Measurements from ENCODE around the gene ZFR.
"Not testable (repeated sequence)": the region's sequence is repeated elsewhere in the genome, so short reads cannot be mapped to it uniquely, and the experiment has no call there.

Gene ZFR

DNA sequence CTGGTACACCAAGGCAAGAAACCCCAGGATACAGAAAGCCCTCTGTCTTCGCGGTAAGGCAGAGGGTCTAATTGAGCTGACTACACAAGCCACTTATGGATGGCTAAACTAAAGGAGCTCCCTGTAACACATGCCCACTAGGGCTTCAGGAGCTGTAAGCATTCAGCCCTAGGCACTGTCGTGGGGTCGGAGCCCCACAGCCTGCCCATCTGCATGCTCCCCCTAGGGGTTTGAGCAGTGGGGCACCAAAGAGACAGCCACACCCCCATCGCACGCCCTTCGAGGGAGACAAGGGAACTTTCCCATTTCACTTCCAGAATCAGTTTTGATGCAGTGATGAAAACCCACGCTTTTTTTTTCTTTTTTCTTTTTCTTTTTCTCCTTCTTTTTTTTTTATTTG lies 120.8 kb downstream of the ZFR start:
- no peak for DNase-seq (ENCODE audit: low read depth)
- TF ChIP-seq, protein P1, sequence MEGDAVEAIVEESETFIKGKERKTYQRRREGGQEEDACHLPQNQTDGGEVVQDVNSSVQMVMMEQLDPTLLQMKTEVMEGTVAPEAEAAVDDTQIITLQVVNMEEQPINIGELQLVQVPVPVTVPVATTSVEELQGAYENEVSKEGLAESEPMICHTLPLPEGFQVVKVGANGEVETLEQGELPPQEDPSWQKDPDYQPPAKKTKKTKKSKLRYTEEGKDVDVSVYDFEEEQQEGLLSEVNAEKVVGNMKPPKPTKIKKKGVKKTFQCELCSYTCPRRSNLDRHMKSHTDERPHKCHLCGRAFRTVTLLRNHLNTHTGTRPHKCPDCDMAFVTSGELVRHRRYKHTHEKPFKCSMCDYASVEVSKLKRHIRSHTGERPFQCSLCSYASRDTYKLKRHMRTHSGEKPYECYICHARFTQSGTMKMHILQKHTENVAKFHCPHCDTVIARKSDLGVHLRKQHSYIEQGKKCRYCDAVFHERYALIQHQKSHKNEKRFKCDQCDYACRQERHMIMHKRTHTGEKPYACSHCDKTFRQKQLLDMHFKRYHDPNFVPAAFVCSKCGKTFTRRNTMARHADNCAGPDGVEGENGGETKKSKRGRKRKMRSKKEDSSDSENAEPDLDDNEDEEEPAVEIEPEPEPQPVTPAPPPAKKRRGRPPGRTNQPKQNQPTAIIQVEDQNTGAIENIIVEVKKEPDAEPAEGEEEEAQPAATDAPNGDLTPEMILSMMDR (conservative IDR thresholded peaks at IDR 0.05; ENCODE audit: low read depth, low read length) = no peak
- H3K4me3 ChIP-seq (ENCODE audit: low read length) = no peak overlapping the region

DNA sequence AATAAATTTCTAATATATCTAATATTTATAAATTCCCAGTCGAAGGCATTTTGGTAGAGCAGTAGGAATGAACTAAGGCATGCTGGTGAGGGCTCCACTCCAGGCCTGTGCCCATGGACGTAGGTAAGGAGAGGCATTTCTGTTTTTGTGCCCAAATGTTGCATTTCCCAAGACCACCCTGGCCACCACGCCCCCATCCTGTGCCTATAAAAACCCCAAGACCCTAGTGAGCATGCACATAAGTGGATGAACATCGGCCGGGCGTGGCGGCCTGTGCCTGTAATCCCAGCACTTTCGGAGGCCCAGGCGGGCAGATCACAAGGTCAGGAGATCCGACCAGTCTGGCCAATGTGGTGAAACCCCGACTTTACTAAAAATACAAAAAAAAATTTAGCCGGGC lies 121.7 kb downstream of the ZFR start:
- H3K4me3 ChIP-seq (ENCODE audit: low read length) = no peak overlapping the region
- TF ChIP-seq, protein P1 (conservative IDR thresholded peaks at IDR 0.05; ENCODE audit: low read depth, low read length) = no peak
- no peak for DNase-seq (ENCODE audit: low read depth)

DNA sequence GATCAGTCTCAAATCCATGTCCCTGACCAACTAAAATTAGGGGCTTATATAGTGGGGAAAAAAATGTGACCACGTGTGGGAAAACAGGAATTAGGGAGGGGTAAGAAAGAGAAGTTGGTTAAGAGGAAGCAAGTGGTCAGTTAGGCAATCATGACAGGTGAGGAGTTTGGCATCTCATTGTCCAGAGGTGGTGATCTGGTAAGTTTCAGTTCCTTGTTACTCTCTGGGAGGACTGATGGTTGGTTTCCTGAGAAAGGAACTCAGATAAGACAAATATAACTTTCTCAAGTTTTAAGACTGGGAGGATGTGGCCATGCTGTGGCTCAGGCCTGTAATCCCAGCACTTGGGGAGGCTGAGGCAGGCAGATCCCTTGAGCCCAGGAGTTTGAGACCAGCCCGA lies 122.8 kb downstream of the ZFR start:
- not testable (repeated sequence) for DNase-seq (ENCODE audit: low read depth); H3K4me3 ChIP-seq (ENCODE audit: low read length)

DNA sequence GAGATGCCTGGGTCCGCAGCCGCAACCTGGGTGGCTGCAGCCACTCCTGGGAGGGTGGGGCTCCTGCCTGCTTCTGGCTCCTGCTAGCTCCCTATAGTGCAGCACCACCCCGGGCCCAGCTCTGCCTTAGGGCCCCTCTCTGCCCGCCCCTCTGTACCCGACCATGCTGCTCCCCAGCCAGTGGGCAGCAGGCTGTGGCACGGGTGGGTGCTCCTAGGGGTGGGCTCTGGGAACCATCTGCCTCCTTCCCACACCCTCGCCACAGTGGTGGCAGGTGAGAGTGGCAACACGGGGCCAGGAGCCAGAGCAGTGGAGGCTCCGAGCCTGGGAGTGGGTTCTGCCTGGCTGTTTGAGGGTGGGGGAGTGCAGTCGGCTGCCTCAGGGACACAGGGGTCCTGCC lies 124.0 kb downstream of the ZFR start:
- TF ChIP-seq, protein P1 (conservative IDR thresholded peaks at IDR 0.05; ENCODE audit: low read depth, low read length) = no peak
- no peak overlapping the region for H3K4me3 ChIP-seq (ENCODE audit: low read length)
- no peak for DNase-seq (ENCODE audit: low read depth)

DNA sequence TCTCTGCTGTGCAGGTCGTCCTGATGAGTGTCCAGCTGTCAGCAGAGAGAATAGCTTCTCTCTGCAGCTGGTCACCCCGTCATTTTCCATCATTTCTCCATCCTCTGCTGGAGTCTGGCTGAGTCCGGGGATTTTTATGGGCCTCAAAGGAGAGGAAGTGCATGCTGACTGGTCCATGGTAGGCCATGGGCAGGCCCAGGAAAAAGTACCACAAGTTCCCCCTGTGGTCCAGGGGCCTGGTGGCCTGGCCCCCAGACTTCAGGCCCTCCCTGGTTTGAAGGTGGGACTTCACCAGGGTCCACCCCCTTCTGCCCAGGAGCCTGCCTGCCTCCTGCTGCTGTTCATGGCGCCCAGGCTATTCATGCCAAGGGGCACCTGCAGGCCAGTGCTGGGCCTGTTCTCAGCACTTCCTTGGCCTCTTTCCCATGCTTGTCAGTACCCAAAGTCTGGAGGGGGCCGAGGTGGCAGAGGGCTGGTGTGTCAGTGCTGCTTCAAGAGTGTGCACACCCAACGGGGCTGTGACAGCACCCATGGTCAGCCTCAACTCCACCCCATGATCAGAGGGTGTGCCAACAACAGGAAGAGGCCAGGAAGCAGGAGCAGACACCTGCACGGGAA lies 124.5 kb downstream of the ZFR start:
- no peak for DNase-seq (ENCODE audit: low read depth)
- H3K4me3 ChIP-seq (ENCODE audit: low read length) = no peak overlapping the region
- TF ChIP-seq, protein P1 (conservative IDR thresholded peaks at IDR 0.05; ENCODE audit: low read depth, low read length) = no peak

DNA sequence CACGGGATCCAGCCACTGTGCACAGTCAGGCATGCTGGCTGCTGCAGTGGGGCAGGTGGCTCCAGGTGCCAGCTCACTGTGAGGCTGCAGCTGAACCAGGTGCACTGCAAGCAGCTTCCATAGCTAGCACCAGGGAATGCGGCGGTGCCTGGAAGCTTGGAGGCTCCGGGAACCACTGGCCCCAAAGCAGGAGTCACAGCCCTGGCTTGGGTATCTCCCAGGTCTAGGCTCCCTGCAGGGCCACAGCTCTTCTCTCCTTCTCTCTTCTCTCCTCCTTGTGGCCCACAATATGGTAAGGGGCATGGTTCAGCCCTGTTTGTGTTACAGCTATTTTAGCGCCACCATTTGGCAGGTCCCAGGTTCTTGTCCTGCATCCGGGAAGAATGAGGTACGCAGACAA lies 125.1 kb downstream of the ZFR start:
- no peak overlapping the region for H3K4me3 ChIP-seq (ENCODE audit: low read length)
- TF ChIP-seq, protein P1 (conservative IDR thresholded peaks at IDR 0.05; ENCODE audit: low read depth, low read length) = no peak
- no peak for DNase-seq (ENCODE audit: low read depth)

DNA sequence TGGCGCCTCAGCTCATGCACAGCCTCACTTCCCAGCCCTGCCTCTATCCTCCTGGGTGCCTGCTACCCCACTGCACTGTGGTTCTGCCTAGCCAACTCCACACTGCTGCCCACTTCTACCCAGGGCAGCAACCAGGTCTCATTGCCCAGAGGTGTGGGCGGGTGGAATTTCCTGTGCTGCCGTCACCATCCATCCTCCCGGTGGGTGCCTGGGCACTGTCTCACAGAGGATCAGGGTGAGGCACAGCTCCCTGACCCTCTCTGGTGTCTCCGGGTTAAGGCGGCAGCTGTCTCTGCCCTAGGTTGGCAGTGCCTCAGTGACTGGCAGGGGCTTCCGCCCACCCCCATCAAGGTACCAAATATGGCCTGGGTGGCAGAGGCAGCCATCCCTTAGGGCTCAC lies 127.5 kb downstream of the ZFR start:
- DNase-seq (ENCODE audit: low read depth) = no peak
- TF ChIP-seq, protein P1 (conservative IDR thresholded peaks at IDR 0.05; ENCODE audit: low read depth, low read length) = no peak
- H3K4me3 ChIP-seq (ENCODE audit: low read length) = no peak overlapping the region
